HEK293T (cell line): Measurements from ENCODE around the gene SPATS2L.

ENCODE experiments used
- CTCF ChIA-PET: fragments of 350-600 bp; formaldehyde crosslinking; extraction: SDS; loops from one replicate; lab custom pipeline; 2021; ENCODE audit warnings: antibody characterized with exemption, inconsistent platforms; lab: Yijun Ruan, JAX
- POLR2A ChIA-PET: fragments of 350-600 bp; formaldehyde crosslinking; extraction: SDS; loops from one replicate; lab custom pipeline; 2020; ENCODE audit warnings: antibody characterized with exemption, inconsistent platforms; lab: Yijun Ruan, JAX
- DNase-seq: peaks from one replicate; pipeline ENCODE4 v3.0.0; 2012; ENCODE audit warnings: mixed read lengths; ENCODE audit errors: extremely low spot score
- ARNT ChIP-seq: fragments of 450-650 bp; IDR thresholded peaks from 2 replicates; pipeline ENCODE4 v1.6.1; 2017; ENCODE audit warnings: mild to moderate bottlenecking
- BHLHE40 ChIP-seq: fragments of 450-650 bp; IDR thresholded peaks from 2 replicates; pipeline ENCODE4 v1.6.1; 2016; ENCODE audit warnings: mild to moderate bottlenecking, moderate library complexity, borderline replicate concordance
- CTBP1 ChIP-seq: fragments of 450-650 bp; IDR thresholded peaks from 2 replicates; pipeline ENCODE4 v1.6.1; 2016; ENCODE audit warnings: borderline replicate concordance
- ELF4 ChIP-seq: fragments of 450-650 bp; IDR thresholded peaks from 2 replicates; pipeline ENCODE4 v1.6.1; 2017; ENCODE audit warnings: antibody characterized with exemption
- FOXA1 ChIP-seq: fragments of 450-650 bp; IDR thresholded peaks from 2 replicates; pipeline ENCODE4 v1.6.1; 2016; ENCODE audit warnings: mild to moderate bottlenecking
- FOXK2 ChIP-seq: fragments of 450-650 bp; IDR thresholded peaks from 2 replicates; pipeline ENCODE4 v1.6.1; 2016; ENCODE audit warnings: mild to moderate bottlenecking
- FOXM1 ChIP-seq: fragments of 450-650 bp; IDR thresholded peaks from 2 replicates; pipeline ENCODE4 v1.6.1; 2017; ENCODE audit warnings: mild to moderate bottlenecking, borderline replicate concordance
- HDGF ChIP-seq: fragments of 450-650 bp; IDR thresholded peaks from 2 replicates; pipeline ENCODE4 v1.6.1; 2017; ENCODE audit warnings: antibody characterized with exemption, borderline replicate concordance
- L3MBTL2 ChIP-seq: fragments of 450-650 bp; conservative IDR thresholded peaks from 2 replicates; pipeline ENCODE4 v1.6.1; 2016; ENCODE audit warnings: mild to moderate bottlenecking
- LEF1 ChIP-seq: fragments of 450-650 bp; IDR thresholded peaks from 2 replicates; pipeline ENCODE4 v1.6.1; 2017; ENCODE audit warnings: mild to moderate bottlenecking, borderline replicate concordance
- NFRKB ChIP-seq: fragments of 450-650 bp; IDR thresholded peaks from 2 replicates; pipeline ENCODE4 v1.6.1; 2016; ENCODE audit warnings: mild to moderate bottlenecking, moderate library complexity
- PKNOX1 ChIP-seq: fragments of 450-650 bp; IDR thresholded peaks from 2 replicates; pipeline ENCODE4 v1.6.1; 2016
- SP1 ChIP-seq: fragments of 450-650 bp; IDR thresholded peaks from 2 replicates; pipeline ENCODE4 v1.6.1; 2017
- SUZ12 ChIP-seq: fragments of 450-650 bp; IDR thresholded peaks from 2 replicates; pipeline ENCODE4 v1.6.1; 2016; ENCODE audit warnings: mild to moderate bottlenecking
- TARDBP ChIP-seq: fragments of 450-650 bp; IDR thresholded peaks from 2 replicates; pipeline ENCODE4 v1.6.1; 2016
- ZNF384 ChIP-seq: fragments of 450-650 bp; IDR thresholded peaks from 2 replicates; pipeline ENCODE4 v1.6.1; 2016

The SPATS2L gene

GRCh38 chr2:200456567-200456966 lies 150.1 kb downstream of the SPATS2L start:
- ChIA-PET POLR2A (no interaction called here), CTCF (no interaction called here)
- TF ChIP-seq TARDBP (no peak), FOXK2 (no peak), HDGF (no peak), NFRKB (no peak), ARNT (no peak)
- no peak for DNase-seq

GRCh38 chr2:200459101-200459500 lies 152.6 kb downstream of the SPATS2L start:
- CTCF ChIA-PET = no interaction called here
- TF ChIP-seq ARNT (no peak), FOXK2 (no peak), FOXM1 (no peak), SUZ12 (no peak), NFRKB (no peak), SP1 (no peak), ZNF384 (no peak), BHLHE40 (no peak), PKNOX1 (no peak), ELF4 (no peak), CTBP1 (no peak)

GRCh38 chr2:200461846-200462710 lies 155.6 kb downstream of the SPATS2L start:
- POLR2A ChIA-PET = no interaction called here
- DNase-seq = no peak
- no peak for TF ChIP-seq ZNF384
- no peak for TF ChIP-seq NFRKB
- TF ChIP-seq FOXA1 = no peak
- no peak for TF ChIP-seq FOXM1
- TF ChIP-seq PKNOX1 = no peak
- no peak for TF ChIP-seq SUZ12
- CTCF ChIA-PET = no interaction called here

More at GRCh38 chr2:200459101-200459500, 152.6 kb downstream of the SPATS2L start:
- DNase-seq = no peak
- POLR2A ChIA-PET = no interaction called here

- ChIA-PET POLR2A (no interaction called here), CTCF (no interaction called here)
- no peak for DNase-seq
- no peak for TF ChIP-seq LEF1
- no peak for TF ChIP-seq FOXM1
- no peak for TF ChIP-seq HDGF
Observed at GRCh38 chr2:200463452-200463851, 157.0 kb downstream of the SPATS2L start.

GRCh38 chr2:200466425-200467418 lies 160.2 kb downstream of the SPATS2L start:
- POLR2A ChIA-PET = no interaction called here
- TF ChIP-seq SUZ12 (no peak), CTBP1 (no peak), FOXA1 (no peak), PKNOX1 (no peak), ARNT (no peak), L3MBTL2 (no peak), HDGF (no peak), BHLHE40 (no peak), SP1 (no peak), FOXK2 (no peak), ZNF384 (no peak), LEF1 (no peak), ELF4 (no peak), NFRKB (no peak)
- CTCF ChIA-PET = interaction anchor here (0.7 to 1.5 kb wide), 2 partner anchors 13 to 24 kb away, joined by 3 to 5 read pairs; no protein-coding TSS in a partner anchor
- DNase-seq = no peak
